SK-N-MC (cell line): ENCODE data around the gene ALDH3B2.
A peak's percentile ranks its signal among the peaks of the same experiment; 100 is the strongest.
"Not testable (repeated sequence)": the region's sequence is repeated elsewhere in the genome, so short reads cannot be mapped to it uniquely, and the experiment has no call there.

Experiments
- DNase-seq: peaks from one replicate; pipeline ENCODE4 v3.0.0-alpha.2; 2011; ENCODE audit warnings: low read depth, low spot score
- H3K27ac ChIP-seq: fragments of 200-600 bp; sonication (generic); 2 replicates; pipeline ENCODE4 v1.5.1; 2016; ENCODE audit warnings: mixed run types
- H3K36me3 ChIP-seq: fragments of 200-600 bp; sonication (generic); 2 replicates; pipeline ENCODE4 v1.6.1; 2017; ENCODE audit warnings: antibody characterized with exemption, low read length, mixed read lengths; ENCODE audit not compliant: insufficient read depth
- H3K4me3 ChIP-seq: fragments of 200-600 bp; sonication (generic); 2 replicates; pipeline ENCODE4 v1.5.1; 2016
- H3K9ac ChIP-seq: fragments of 200-600 bp; sonication (generic); 2 replicates; pipeline ENCODE4 v1.8.0; 2017; ENCODE audit warnings: mixed run types, mixed read lengths; ENCODE audit not compliant: insufficient read length
- H3K9me3 ChIP-seq: fragments of 200-600 bp; sonication (generic); 2 replicates; pipeline ENCODE4 v1.6.1; 2017; ENCODE audit warnings: low read depth, mild to moderate bottlenecking, antibody characterized with exemption, low read length, moderate library complexity, mixed read lengths
- EZH2 ChIP-seq: fragments of 200-600 bp; sonication (generic); IDR thresholded peaks from one replicate; pipeline ENCODE4 v1.6.1; 2017; ENCODE audit warnings: antibody characterized with exemption
- FOXP2 ChIP-seq: optimal IDR thresholded peaks from 2 replicates; pipeline ENCODE3; 2011; ENCODE audit warnings: mild to moderate bottlenecking, moderate library complexity; ENCODE audit not compliant: insufficient read depth; ENCODE audit errors: extremely low read length, control extremely low read depth
- POLR2AphosphoS5 ChIP-seq: IDR thresholded peaks from 2 replicates; pipeline ENCODE4 v1.6.1; 2012; ENCODE audit warnings: mild to moderate bottlenecking, low read depth, low read length, borderline replicate concordance

ALDH3B2 gene

GRCh38 chr11:67629386-67630227 lies 44.8 kb downstream of the ALDH3B2 start, which contains the start of gene NUDT8:
NUDT8 (minus strand) TSS chr11:67629937; CDS start chr11:67629911, 26 bp downstream.
- DNase-seq = no peak
- H3K27ac ChIP-seq = no peak within 1 kb of the TSS
- no peaks in the 10 kb centered on the region for H3K9me3 ChIP-seq
- H3K9ac ChIP-seq = peak within 1 kb of the TSS; percentile 71
- peak within 1 kb of the TSS; percentile 89 for H3K4me3 ChIP-seq
- H3K36me3 ChIP-seq = no peaks in the 10 kb centered on the region
- no peak for TF ChIP-seq POLR2AphosphoS5
- no peak for TF ChIP-seq FOXP2
- no peak for TF ChIP-seq EZH2

- no peak overlapping the region for H3K9ac ChIP-seq
- H3K9me3 ChIP-seq = no peaks in the 10 kb centered on the region
- H3K4me3 ChIP-seq = peak overlapping the region; percentile 82
- no peak for DNase-seq
- no peak overlapping the region for H3K27ac ChIP-seq
- no peaks in the 10 kb centered on the region for H3K36me3 ChIP-seq
- no peak for TF ChIP-seq FOXP2
- no peak for TF ChIP-seq POLR2AphosphoS5
- TF ChIP-seq EZH2 = no peak
These were observed 45.6 kb downstream of the ALDH3B2 start for GRCh38 chr11:67628710-67629385.

GRCh38 chr11:67627812-67628624 lies 46.4 kb downstream of the ALDH3B2 start:
- no peaks in the 10 kb centered on the region for H3K36me3 ChIP-seq
- no peak overlapping the region for H3K27ac ChIP-seq
- TF ChIP-seq FOXP2 (no peak), EZH2 (no peak), POLR2AphosphoS5 (no peak)
- no peak overlapping the region for H3K9ac ChIP-seq
- no peak for DNase-seq
- H3K4me3 ChIP-seq = no peak overlapping the region
- no peaks in the 10 kb centered on the region for H3K9me3 ChIP-seq

- H3K27ac ChIP-seq = no peak overlapping the region
- no peak overlapping the region for H3K4me3 ChIP-seq
- TF ChIP-seq POLR2AphosphoS5 (no peak), EZH2 (no peak), FOXP2 (no peak)
- DNase-seq = no peak
- H3K36me3 ChIP-seq = no peaks in the 10 kb centered on the region
- no peaks in the 10 kb centered on the region for H3K9me3 ChIP-seq
- H3K9ac ChIP-seq = no peak overlapping the region
These were observed 47.0 kb downstream of the ALDH3B2 start for GRCh38 chr11:67627441-67627811.

GRCh38 chr11:67626970-67627369 lies 47.5 kb downstream of the ALDH3B2 start:
- H3K27ac ChIP-seq = no peak overlapping the region
- no peak overlapping the region for H3K4me3 ChIP-seq
- H3K9ac ChIP-seq = no peak overlapping the region
- no peak for DNase-seq
- H3K9me3 ChIP-seq = no peaks in the 10 kb centered on the region
- no peaks in the 10 kb centered on the region for H3K36me3 ChIP-seq
- TF ChIP-seq EZH2 (no peak), FOXP2 (no peak), POLR2AphosphoS5 (no peak)

DNA sequence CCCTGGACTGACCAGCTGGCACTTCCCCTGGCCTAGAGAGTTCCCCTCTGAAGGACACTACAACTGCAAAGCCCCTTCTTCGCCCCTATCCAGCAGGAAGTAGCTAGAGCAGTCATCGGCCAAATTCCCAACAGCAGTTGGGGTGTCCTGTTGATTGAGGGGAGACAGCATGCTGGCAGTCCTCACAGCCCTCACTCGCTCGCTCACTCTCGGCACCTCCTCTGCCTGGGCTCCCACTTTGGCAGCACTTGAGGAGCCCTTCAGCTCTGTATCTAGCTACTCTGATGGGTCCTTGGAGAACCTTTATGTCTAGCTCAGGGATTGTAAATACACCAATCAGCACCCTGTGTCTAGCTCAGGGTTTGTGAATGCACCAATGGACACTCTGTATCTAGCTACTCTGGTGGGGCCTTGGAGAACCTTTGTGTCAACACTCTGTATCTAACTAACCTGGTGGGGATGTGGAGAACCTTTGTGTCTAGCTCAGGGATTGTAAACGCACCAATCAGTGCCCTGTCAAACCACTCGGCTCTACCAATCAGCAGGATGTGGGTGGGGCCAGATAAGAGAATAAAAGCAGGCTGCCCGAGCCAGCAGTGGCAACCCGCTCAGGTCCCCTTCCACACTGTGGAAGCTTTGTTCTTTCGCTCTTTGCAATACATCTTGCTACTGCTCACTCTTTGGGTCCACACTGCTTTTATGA lies 48.1 kb downstream of the ALDH3B2 start:
- H3K27ac ChIP-seq, H3K36me3 ChIP-seq, H3K4me3 ChIP-seq, DNase-seq, H3K9me3 ChIP-seq, H3K9ac ChIP-seq: not testable (repeated sequence)

DNA sequence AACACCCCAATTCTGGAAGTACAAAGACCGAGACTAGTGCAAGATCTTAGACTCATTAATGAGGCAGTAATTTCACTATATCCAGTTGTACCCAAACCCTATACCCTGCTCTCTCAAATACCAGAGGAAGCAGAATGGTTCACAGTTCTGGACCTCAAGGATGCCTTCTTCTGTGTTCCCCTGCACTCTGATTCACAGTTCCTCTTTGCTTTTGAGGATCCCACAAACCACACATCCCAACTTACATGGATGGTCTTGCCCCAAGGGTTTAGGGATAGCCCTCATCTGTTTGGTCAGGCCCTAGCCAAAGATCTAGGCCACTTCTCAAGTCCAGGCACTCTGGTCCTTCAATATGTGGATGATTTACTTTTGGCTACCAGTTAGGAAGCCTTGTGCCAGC lies 50.6 kb downstream of the ALDH3B2 start:
- not testable (repeated sequence) for H3K9me3 ChIP-seq, DNase-seq, H3K9ac ChIP-seq, H3K36me3 ChIP-seq, H3K4me3 ChIP-seq, H3K27ac ChIP-seq

GRCh38 chr11:67622905-67623304 lies 51.5 kb downstream of the ALDH3B2 start:
- DNase-seq, H3K27ac ChIP-seq, H3K36me3 ChIP-seq, H3K9me3 ChIP-seq, H3K9ac ChIP-seq, H3K4me3 ChIP-seq: not testable (repeated sequence)

GRCh38 chr11:67621928-67622327 lies 52.5 kb downstream of the ALDH3B2 start:
- not testable (repeated sequence) for H3K36me3 ChIP-seq, H3K9ac ChIP-seq, H3K27ac ChIP-seq, H3K4me3 ChIP-seq, H3K9me3 ChIP-seq, DNase-seq

DNA sequence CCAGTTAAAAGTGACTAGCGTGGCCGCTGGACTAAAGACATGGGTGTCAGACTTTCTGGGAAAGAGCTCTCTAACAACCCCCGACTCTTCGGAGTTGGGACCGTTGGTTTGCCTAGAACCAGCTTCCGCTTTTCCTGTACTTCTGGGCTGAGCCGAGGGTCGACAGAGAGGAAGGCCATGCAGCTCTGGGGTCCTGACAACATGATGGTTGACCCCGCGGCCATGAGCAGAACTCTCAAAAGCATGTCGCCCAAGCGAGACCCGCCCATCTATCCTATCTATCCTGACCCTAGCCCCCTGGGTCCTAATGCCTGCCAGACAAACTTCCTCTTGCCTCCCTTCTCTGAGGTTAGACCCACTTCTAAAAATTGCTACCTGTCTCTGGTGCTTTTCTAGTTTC lies 53.8 kb downstream of the ALDH3B2 start:
- H3K27ac ChIP-seq, H3K4me3 ChIP-seq, H3K36me3 ChIP-seq, DNase-seq, H3K9ac ChIP-seq, H3K9me3 ChIP-seq: not testable (repeated sequence)

GRCh38 chr11:67619683-67620618 lies 54.5 kb downstream of the ALDH3B2 start:
- not testable (repeated sequence) for DNase-seq, H3K36me3 ChIP-seq, H3K9me3 ChIP-seq, H3K4me3 ChIP-seq, H3K27ac ChIP-seq, H3K9ac ChIP-seq
